Fibroblast of upper back skin (primary cell): ENCODE measurements around the gene ARHGAP26.

ENCODE experiments used
- DNase-seq: peaks from one replicate; pipeline ENCODE4 v3.0.0-alpha.2; 2013

ARHGAP26 gene

DNA sequence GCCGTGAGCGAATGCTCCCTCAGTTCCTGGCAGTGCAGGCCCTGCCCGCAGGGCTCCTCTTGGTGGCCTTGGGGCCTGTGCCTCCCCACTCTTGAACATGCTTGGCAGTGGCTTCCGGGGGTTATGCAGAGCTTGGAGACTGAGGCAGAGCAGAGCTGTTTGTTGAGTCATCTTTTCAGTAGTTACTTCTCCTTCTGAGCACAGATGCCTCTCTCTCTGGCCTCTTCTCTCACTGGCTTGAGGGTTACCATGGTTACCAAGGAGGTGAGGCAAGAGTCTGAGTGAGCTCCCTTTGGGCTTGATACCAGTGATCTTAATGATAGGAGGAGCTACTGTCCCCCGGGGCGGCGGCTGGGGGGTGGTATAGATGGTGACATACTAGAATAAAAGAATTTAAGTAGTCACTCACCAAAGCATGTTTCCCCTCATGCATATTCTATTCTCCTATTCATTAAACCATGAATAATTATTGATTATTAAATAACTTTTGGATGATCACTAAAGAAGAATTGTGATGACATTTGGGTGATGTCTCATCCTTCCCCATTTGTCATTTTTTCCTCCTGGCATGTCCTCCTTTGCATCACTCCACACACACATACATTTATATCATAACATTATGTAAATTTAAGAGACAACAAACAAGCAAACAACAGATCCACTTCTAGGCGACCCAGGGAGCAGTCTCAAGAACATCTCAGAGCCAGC is 111.1 kb downstream of the ARHGAP26 start:
- DNase-seq = peak; percentile 79

DNA sequence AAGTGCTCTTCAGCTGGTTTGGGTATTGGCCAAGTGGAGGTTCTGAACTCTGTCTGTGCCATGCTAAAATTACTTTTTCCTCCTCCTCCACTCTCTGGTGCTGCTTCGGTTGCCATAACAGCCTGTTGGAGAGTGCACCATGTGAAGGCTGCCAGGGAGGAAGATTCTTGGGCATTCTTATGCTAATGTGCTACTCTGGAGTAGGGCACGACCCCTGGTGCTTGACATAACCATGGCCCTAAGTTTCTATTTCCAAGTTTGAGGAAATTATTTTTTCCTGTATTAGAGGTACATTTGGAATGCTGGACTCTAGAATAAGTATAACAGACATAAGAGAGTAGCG is 111.6 kb downstream of the ARHGAP26 start:
- no peak for DNase-seq

DNA sequence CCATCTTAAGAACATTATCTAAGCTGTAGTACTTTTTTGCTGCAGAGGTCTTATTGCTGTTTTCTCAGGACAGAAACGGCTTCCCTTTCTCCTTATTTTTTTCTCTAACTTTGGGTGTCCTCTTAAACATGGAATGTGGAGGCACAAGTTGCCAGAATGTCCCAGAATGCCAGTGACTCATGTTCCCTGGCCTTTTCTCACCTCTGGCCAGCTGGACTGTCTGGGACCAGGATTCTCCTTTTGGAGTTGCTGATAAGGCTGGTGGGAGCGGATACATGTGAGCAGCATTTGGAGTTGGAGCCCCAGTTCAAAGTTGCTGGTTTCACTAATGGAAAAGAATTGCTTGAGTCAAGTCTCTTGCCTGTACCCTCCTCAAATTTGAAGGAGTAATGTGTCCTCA is 112.8 kb downstream of the ARHGAP26 start:
- peak; percentile 52 for DNase-seq

DNA sequence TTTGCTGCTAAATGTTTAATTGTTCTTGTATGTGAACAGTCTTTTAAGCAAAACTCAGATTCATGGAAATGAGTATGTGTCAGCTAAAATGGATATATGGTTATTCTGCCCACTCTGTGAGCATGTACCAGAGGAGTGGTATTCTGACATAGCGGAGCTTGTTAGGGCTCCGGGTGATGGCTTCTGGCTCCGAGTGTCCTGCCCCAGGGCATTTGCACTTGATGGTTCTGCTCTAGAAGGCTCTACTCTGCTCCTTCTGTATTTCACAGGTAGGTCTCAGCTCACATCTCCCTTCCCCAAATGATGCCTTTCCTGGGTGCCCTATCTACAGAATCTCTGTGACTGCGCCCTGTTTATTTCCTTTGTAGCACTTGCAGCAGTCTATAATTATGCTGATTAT is 113.3 kb downstream of the ARHGAP26 start:
- no peak for DNase-seq

DNA sequence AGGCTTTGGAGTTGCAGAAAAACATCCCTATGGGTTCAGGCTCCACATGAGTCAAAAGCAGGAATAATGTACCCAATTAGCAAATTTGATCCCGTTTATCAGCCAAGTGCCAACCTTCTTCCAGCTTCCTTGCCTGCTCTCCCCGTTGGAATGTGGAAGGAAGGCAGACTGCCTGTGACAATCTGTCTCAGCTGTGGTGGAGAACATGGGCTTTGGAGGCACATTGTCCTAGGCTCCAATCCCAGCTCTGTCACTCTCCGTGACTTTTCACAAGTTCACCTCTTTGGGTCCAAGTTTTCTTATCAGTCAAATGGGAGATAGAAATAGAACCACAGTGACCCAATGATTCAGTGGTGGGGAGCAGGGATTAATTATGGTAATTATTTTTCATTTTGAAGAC is 113.9 kb downstream of the ARHGAP26 start:
- no peak for DNase-seq

DNA sequence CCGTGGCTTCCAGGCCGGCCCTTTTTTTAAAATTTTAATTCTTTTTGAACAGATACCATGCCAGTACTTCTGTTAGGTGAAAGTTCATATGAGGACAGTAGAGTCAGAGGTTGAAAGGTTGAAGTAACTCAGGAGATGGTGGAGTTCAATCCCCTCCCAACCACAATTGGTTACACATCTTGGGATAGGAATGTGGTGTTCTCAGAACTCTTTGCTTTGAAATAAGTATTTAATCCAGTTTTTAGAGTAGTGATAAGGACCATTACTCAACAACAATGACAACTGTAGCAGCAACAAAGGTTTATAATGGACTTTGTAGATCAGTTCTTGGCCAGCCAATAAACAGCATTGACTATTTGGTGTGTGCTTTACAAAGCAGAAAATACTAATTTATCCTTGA is 116.0 kb downstream of the ARHGAP26 start:
- DNase-seq = no peak

DNA sequence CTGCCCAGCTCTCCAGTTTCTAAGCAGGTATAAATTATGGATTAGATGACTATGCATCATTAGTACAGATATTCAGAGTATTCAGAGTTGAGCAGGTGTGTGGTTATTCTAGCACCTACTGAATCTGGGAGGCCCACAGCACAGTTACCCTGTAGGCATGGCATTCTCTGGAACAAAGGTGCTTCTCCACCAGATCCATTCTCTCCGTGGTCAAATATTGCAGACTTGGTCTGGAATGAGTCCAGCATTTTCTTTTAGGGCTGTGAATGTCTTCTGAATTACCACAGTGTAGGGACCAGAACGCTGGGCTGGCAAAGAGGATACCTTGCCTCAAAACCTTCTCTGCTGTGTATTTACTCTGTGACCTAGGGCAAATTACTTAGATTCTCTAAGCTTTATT is 116.8 kb downstream of the ARHGAP26 start:
- DNase-seq = no peak

DNA sequence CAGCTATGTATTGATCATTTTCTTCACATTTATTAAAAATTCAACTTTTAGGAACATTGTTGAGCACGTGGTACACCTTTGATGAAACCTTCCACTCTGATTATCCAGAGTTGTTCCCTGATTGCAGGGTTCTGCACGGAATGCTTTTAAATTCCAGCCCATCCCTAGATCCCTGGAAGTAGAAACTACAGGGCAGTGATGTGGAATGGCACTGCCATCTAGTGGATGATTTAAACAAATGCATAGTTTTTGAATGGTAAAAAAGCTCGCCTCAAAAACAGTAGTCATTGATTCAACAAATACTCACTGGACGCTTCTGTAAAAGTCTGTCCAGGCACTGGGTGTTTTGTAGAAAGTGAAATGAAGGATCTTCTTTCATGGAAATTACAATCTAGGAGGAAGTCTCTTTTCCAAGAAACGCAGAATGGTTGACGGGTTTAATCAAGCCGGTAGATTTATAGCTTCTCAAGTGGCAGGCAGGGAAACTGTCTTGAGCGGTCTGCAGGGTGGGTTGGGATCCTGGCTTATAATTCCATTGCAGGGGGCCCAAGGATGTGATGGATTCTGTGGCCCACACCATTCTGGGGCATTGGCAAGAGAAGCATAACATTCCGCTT is 118.4 kb downstream of the ARHGAP26 start:
- DNase-seq = peak; percentile 67

DNA sequence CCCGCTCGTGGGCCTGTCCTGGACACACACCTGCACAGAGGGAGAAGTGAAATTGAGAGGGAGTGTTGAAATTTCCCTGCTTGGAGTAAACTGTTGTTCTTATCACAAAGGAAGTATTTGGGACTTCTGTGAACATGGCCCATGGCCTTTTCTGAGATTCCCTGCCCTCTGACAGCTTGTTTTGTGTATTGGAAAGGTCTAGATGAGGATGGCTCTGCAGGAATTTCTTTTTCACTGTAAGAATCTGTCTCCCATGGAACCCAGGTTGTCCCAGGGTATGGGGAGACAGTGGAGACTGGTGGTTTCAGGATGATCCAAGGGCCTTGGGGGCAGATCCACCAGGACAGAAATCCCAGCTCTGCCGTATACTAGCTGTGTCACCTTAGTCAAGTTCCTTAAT is 121.8 kb downstream of the ARHGAP26 start:
- DNase-seq = no peak

DNA sequence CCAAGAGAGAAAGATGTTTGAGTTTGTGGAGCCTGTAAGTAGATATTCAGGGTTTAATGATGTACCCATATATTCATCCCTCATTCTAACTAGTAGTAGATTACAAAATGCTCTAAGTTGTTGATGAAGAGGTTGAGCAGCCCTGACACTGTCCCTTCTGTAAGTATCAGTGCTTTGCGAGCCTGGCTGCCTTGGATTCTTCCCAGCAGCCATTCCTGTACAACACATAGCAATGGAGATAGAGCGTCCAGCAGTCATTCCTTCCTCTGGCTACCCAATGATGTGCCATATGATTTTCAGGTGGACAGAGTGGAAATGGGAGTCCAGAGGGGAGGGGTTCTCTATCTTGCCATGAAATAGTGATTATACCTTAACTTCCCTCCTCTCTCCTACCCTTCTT is 124.1 kb downstream of the ARHGAP26 start:
- DNase-seq = no peak

DNA sequence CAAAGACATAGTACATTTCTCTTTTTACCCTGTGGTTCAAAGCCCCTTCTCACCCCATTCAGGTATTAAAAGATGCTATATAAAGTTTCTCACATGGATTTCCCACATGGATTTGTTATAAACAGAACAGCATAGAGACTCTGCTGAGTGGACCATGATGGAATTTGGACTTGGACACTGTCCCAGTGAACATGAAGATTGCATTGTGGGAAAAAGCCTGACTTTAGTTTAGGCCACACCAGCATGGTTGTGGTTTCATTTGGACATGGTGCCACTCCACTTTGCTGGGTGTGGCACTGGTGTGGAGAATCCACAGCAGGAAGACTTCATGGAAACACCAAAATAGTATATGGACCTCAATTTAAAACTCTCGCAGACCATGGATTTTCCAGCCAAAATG is 124.6 kb downstream of the ARHGAP26 start:
- peak; percentile 75 for DNase-seq

DNA sequence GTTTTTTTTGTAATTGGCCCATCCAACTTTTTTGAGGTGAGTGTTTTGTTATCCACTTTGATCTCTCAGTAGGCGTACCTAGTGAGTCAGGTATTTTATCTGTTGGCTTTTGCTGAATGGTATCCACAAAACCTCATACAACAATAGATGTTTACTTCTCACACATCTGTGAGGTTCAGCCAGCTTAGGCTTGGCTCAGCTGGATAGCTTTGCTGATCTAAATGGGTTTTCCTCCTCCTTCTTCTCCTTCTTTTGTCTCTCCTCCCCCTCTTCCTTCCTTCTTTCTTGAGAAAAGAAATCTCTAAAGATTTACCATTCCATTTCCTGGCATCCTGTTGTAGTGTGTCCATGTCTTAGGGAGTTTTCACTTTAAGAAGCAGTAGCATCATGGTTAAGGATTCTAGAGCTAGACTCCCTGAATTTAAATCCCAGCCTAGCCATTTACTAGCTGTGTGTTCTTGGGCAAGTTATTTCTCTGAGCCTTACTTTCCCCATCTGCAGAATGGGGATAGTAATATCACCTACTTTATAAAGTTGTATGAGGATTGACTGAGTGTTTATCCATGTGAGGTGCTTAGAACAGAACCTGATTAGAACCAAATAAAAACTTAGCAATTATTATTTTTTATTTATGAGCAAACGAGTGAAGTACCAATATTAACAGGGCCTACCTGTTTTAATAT is 126.3 kb downstream of the ARHGAP26 start:
- DNase-seq = no peak

DNA sequence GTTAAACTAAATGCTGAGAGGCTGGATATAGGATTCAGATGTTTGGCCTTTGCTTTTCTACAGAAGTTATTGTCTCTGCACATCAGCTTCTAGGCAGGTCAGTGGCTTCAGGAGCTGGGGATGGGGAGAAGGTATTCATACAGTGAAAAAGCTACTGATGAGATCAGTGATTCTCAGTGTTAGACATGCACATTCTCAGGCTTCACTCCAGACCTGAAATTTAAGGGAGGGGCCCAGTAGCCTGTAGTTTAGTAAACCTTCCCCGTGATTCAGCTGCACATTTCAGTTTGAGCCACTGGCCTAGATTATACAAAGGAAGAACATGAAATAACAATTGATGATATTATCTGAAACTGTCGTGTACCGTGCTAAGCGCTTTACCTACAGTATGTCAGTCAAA is 127.2 kb downstream of the ARHGAP26 start:
- no peak for DNase-seq

DNA sequence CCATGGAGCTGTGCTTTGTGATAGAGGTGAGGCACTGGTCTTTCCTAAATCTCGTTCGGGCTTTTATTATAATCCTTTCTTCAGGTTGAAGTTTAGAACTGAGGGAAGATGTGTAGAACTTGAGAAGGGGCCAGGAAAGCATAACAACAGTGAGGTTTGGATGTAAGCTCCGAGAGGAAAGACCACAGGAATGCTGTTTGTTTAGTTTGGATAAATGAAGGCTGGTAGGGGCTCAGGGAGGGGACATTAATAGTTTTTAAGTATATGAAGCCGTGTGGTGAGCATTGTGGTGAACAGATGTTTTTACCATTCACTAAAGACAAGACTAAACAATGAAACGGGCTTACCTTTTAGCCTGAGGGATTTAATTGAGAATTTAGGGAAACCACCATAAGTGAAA is 130.8 kb downstream of the ARHGAP26 start:
- DNase-seq = peak; percentile 90

DNA sequence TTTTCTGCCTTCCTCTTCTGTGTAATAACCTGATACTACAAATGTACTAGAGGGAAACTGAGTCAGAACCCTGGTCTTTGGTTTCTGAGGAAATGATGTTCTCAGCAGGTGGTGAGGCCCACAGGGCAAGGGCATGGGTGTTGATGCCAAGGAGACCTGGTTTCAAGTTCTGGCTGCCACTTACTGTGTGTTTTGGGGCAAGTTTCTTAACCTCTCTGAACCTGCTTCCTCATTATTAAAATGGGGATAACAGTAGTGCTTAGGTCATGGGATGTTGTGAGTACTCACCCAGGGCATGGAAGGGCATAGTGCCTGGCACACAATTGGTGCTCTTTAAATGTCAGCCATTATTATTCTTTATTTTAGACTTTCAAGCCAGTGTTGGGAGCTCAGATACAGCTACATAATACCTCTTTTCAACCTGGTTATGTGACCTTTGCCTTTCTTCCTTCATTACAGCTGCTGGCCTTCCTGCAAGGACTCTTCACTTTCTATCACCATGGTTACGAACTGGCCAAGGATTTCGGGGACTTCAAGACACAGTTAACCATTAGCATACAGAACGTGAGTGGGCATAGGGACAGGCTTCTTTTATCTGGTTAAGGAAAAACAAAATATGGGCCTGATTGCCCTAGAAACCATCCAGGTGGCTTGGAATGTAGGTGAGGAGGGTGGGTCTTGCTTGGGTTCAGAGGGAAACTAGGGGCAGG is 131.5 kb downstream of the ARHGAP26 start:
- no peak for DNase-seq

DNA sequence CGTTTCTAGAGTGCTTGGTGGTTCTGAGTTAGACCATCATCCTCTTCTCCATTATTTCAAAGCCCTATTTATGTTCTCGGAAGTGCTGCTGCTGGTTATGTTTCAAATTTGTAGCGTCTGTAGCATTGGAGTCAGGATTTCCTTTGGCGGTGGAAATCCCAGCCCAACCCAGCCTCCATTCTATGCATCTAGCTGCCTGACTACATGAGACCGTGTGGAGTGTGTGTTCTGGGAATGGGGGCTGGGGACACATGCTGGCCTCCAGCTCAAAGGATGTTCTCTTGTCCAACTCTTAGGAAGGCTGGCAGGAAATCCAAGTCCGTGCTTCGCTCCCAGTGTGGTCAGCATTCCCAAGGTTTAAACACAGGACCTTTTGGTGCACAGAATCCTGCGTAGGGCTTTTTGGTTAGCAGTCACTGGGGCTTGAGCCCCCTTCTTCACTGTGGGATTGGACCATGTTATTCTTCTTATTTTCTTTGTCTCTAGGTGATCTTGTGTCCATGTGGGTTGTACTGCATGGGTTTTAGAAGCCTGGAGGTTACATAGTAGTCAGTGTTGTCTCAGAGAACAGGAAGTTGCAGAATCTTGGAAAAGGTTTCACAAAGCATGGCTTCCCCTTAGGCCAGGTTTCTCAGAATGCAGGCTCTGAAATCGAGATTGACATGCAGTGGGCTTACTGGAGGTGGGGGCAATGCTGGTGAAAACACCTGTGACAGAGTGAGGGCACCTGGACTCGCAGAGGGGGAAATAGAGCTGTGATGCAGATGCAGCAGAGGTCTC is 132.2 kb downstream of the ARHGAP26 start:
- no peak for DNase-seq

DNA sequence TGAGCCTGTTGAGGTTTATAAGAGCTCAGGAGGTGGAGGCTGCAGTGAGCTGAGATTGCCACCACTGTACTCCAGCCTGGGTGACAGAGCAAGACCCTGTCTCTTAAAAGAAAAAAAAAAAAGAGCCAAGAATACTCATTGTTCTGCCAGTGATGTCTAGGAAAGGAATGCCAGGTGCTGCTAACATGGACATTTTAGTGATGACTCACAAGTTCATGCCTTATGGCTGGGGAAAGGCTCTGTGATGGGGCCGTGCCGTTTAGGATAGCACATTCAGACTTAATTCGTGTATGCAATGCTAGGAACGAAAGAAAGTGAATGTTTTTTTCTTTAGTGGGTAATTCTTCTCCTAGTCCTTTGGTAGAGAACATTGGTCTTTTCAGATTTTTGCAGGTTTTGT is 134.2 kb downstream of the ARHGAP26 start:
- peak; percentile 53 for DNase-seq

DNA sequence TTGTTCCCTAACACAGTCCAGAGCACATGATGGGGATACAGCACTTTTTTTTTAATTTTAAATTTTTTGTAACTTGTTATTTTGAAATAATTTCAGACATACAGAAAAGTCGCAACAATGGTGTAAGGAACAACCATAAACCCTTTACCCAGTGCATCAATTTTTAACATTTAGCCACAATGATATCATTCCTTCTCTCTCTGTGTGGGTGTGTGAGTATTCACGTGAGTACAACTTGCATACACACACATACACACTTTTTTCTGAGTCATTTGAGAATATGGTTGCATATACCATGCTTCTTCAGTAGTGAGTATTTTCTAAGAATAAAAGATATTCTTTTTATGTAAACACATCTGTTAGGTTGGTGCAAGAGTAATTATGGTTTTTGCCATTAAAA is 135.2 kb downstream of the ARHGAP26 start:
- no peak for DNase-seq

DNA sequence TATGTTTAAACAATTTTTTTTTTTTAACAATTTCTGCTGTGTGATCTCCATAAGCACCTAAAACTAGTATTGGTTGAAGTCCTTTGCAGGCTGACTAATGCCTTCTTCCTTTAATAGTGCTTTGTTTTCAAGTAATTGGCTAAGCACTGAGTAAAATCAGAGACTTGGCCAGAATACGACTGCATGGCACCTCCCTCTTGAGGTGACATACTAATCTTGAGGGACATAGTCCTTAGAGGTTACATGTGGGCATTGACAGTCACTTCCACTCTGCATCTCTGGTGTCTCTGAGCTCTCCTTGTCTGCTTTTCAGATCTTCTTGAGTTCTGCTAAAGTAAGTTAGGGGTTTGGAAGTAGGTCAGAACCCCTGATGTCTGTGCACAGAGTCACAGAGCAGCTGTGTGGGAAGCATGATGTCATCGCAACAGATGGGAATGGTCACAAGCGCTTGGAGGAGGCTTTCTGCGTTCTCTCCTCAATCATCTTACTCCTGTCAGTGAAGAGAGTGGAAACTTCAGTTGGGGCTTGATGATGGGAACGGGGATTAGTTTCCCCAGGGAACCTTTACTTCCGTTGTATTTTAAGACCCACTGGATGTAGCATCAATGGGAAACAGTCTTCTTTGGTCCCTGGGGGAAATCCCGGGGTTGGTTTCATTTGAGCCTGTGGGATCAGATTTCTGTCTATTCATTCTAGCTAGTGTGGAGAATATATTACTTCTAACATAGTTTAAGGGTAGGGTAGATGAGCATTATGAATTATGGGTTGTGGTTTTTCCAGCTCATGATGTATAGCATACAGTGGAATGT is 136.9 kb downstream of the ARHGAP26 start:
- peak; percentile 85 for DNase-seq

DNA sequence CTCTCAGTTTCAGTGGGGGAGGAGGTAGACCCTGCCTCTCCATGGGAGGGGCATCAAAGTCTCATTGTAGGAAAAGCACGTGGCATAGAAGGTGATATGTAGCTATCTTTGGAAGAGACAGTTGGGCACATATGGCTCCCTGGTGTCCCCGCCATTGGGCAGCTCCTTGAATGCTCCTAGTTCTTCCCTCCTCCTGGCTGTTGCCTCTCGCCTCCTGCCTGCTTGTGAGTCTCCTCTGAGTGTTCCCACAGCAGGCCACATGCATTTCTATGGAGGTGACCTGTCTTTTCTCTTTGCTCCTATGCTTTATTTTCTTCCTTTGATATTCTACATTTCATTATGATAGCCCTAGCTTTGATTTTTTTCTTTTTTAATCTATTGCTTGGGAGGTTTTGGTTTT is 138.5 kb downstream of the ARHGAP26 start:
- DNase-seq = no peak

DNA sequence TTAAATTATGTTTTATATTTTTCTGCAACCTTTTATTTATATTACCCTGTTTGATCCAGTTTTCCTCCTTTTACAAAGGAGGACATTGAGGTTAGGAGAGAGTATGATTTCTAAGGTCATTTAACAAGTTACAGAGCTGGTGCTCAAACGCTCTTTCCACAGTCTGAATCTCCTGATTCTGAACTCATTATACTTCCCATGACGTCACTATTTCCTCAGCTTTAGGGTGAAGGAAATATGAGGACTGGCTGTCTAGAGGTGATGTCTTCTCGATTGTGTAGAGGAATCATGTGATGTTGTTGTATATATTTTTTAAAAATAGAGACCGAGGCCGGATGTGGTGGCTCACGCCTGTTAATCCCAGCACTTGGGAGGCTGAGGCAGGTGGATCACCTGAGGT is 140.0 kb downstream of the ARHGAP26 start:
- no peak for DNase-seq

DNA sequence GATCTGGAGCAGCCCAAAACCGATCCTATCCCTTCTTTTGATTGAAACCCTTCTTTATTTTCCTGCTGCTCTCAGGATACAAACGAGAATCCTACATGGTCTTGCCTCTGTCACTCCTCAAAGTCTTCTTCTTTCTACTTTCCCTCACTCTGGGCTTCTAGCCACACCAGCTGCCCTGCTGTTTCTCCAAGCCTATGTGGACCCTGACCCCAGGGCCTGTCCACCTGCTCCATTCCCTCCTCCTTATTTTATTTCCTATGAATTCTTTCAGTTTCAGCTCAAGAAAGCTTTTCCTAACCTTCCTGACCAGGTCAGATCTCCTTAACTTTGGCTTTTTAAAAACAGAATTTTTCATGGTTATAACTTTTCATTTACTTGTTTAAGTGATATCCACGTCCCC is 141.0 kb downstream of the ARHGAP26 start:
- no peak for DNase-seq
